IMR-90 (cell line): Measurements from ENCODE around the gene SEC61A1. TPM values are rescaled to one million over a fixed set of nuclear protein-coding genes. Genes with fewer than 3 reads are reported as not detected.

Source experiments
- ATAC-seq: fragments of 200-7000 bp; cut with Tn5 transposase; 2 replicates; pipeline ENCODE4 v1.9.1; 2020; ENCODE audit warnings: low read depth, mild to moderate bottlenecking, moderate library complexity
- BruUV-seq: library from RNA; stranded (reverse); fragments of 400-500 nt; replicated peaks from 2 replicates; lab custom pipeline; 2021; lab: Mats Ljungman, UMichigan
- CTCF ChIA-PET: fragments of 300-600 bp; formaldehyde crosslinking; extraction: SDS; loops from one replicate; lab custom pipeline; 2021; ENCODE audit warnings: antibody characterized with exemption; lab: Yijun Ruan, JAX
- POLR2A ChIA-PET: fragments of 300-600 bp; sonication (Branson Sonifier 250); formaldehyde crosslinking; loops from one replicate; lab custom pipeline; 2022; ENCODE audit warnings: antibody characterized with exemption; ENCODE audit not compliant: unreplicated experiment; lab: Charles Lee
- DNase-seq: peaks from one replicate; pipeline ENCODE4 v3.0.0; 2013
- H2AFZ ChIP-seq: replicated peaks from 2 replicates; pipeline ENCODE3; 2013; ENCODE audit warnings: low read length, mild to moderate bottlenecking; ENCODE audit not compliant: poor library complexity
- H2AK5ac ChIP-seq: 2 replicates; pipeline ENCODE4 v1.6.1; 2013; ENCODE audit warnings: low read depth, low read length, inconsistent platforms
- H2AK9ac ChIP-seq: replicated peaks from 2 replicates; pipeline ENCODE3; 2013; ENCODE audit warnings: mild to moderate bottlenecking, low read depth, low read length, moderate library complexity; ENCODE audit not compliant: poor library complexity
- H2BK120ac ChIP-seq: 2 replicates; pipeline ENCODE4 v1.6.1; 2013; ENCODE audit warnings: low read depth, low read length, inconsistent platforms
- H2BK15ac ChIP-seq: 3 replicates; pipeline ENCODE4 v1.6.1; 2013; ENCODE audit warnings: low read depth, low read length, inconsistent platforms
- H2BK20ac ChIP-seq: 2 replicates; pipeline ENCODE4 v1.6.1; 2013; ENCODE audit warnings: low read depth, mild to moderate bottlenecking, inconsistent platforms, low read length, moderate library complexity
- H2BK5ac ChIP-seq: 2 replicates; pipeline ENCODE4 v1.6.1; 2013; ENCODE audit warnings: mild to moderate bottlenecking, low read depth, low read length, inconsistent platforms; ENCODE audit not compliant: poor library complexity, severe bottlenecking
- H3K14ac ChIP-seq: replicated peaks from 2 replicates; pipeline ENCODE4 v1.6.1; 2013; ENCODE audit warnings: low read depth, low read length, inconsistent platforms
- H3K18ac ChIP-seq: 2 replicates; pipeline ENCODE4 v1.6.1; 2013; ENCODE audit warnings: low read depth, low read length, control low read depth
- H3K23ac ChIP-seq: 2 replicates; pipeline ENCODE4 v1.6.1; 2013; ENCODE audit warnings: low read depth, low read length, inconsistent platforms
- H3K27ac ChIP-seq: 2 replicates; pipeline ENCODE4 v1.5.1; 2013; ENCODE audit warnings: mild to moderate bottlenecking, control low read depth, low read length; ENCODE audit not compliant: insufficient read depth
- H3K27me3 ChIP-seq: 2 replicates; pipeline ENCODE4 v1.6.1; 2013; ENCODE audit warnings: low read length; ENCODE audit not compliant: control insufficient read depth, insufficient read depth
- H3K36me3 ChIP-seq: 2 replicates; pipeline ENCODE4 v1.6.1; 2013; ENCODE audit warnings: low read length, mixed read lengths; ENCODE audit not compliant: control insufficient read depth, insufficient read depth
- H3K4ac ChIP-seq: 2 replicates; pipeline ENCODE4 v1.6.1; 2013; ENCODE audit warnings: low read depth, low read length, inconsistent platforms
- H3K4me1 ChIP-seq: 2 replicates; pipeline ENCODE4 v1.6.1; 2013; ENCODE audit warnings: low read length, mixed read lengths; ENCODE audit not compliant: control insufficient read depth, insufficient read depth
- H3K4me2 ChIP-seq: 2 replicates; pipeline ENCODE4 v1.6.1; 2013; ENCODE audit warnings: low read depth, mild to moderate bottlenecking, control low read depth, low read length, moderate library complexity
- H3K4me3 ChIP-seq: 2 replicates; pipeline ENCODE4 v1.5.1; 2013; ENCODE audit warnings: low read depth, mild to moderate bottlenecking, control low read depth, low read length, moderate library complexity; ENCODE audit not compliant: insufficient read depth
- H3K56ac ChIP-seq: 2 replicates; pipeline ENCODE4 v1.6.1; 2013; ENCODE audit warnings: low read length, inconsistent platforms; ENCODE audit not compliant: insufficient read depth; ENCODE audit errors: extremely low read depth
- H3K79me1 ChIP-seq, 2 experiments: 2 replicates each; pipeline ENCODE4 v1.6.1; 2013; ENCODE audit warnings: low read length in 2 of 2, inconsistent platforms in 1 of 2, low read depth in 1 of 2
- H3K9ac ChIP-seq: 2 replicates; pipeline ENCODE4 v1.6.1; 2013; ENCODE audit warnings: low read depth, low read length, control low read depth
- H3K9me1 ChIP-seq: 2 replicates; pipeline ENCODE4 v1.6.1; 2013; ENCODE audit warnings: low read length, inconsistent platforms; ENCODE audit not compliant: insufficient read depth
- H3K9me3 ChIP-seq: 2 replicates; pipeline ENCODE4 v1.6.1; 2013; ENCODE audit warnings: low read length; ENCODE audit not compliant: control insufficient read depth, insufficient read depth
- H4K20me1 ChIP-seq: 2 replicates; pipeline ENCODE4 v1.6.1; 2013; ENCODE audit warnings: low read length, inconsistent platforms; ENCODE audit not compliant: insufficient read depth
- H4K5ac ChIP-seq: 2 replicates; pipeline ENCODE4 v1.6.1; 2013; ENCODE audit warnings: mild to moderate bottlenecking, low read depth, low read length, control low read depth
- H4K8ac ChIP-seq, 2 experiments: 2 replicates each; pipeline ENCODE4 v1.6.1; 2013; ENCODE audit warnings: low read depth in 2 of 2, low read length in 2 of 2, control low read depth in 1 of 2, inconsistent platforms in 1 of 2
- H4K91ac ChIP-seq: 2 replicates; pipeline ENCODE4 v1.6.1; 2013; ENCODE audit warnings: low read depth, low read length, inconsistent platforms; ENCODE audit not compliant: insufficient read depth
- CHD1 ChIP-seq: IDR thresholded peaks from 2 replicates; pipeline ENCODE4 v1.6.1; 2012; ENCODE audit warnings: low read depth, low read length, improper control_type of control experiment
- FOS ChIP-seq: fragments of 150-350 bp; IDR thresholded peaks from 2 replicates; pipeline ENCODE4 v1.6.1; 2016; ENCODE audit warnings: low read depth, low read length
- MAFK ChIP-seq: IDR thresholded peaks from 2 replicates; pipeline ENCODE4 v1.6.1; 2012; ENCODE audit warnings: low read depth, low read length, improper control_type of control experiment
- MXI1 ChIP-seq: IDR thresholded peaks from 2 replicates; pipeline ENCODE4 v1.6.1; 2012; ENCODE audit warnings: low read depth, mild to moderate bottlenecking, low read length, moderate library complexity, borderline replicate concordance
- NFE2L2 ChIP-seq: fragments of 150-350 bp; IDR thresholded peaks from 2 replicates; pipeline ENCODE4 v1.6.1; 2016; ENCODE audit warnings: low read depth, mild to moderate bottlenecking, low read length
- POLR2A ChIP-seq: IDR thresholded peaks from 2 replicates; pipeline ENCODE4 v1.6.1; 2012; ENCODE audit warnings: mild to moderate bottlenecking, low read depth, low read length
- RCOR1 ChIP-seq: IDR thresholded peaks from 2 replicates; pipeline ENCODE4 v1.6.1; 2012; ENCODE audit warnings: mild to moderate bottlenecking, low read length, improper control_type of control experiment; ENCODE audit not compliant: insufficient replicate concordance
- WGBS, 2 experiments: methylation state at CpG; one replicate each; pipeline versions ENCODE4 v1.1.5 to v1.1.7; 2013; ENCODE audit warnings: missing lambda C conversion rate in 2 of 2; ENCODE audit not compliant: insufficient read length in 1 of 2; ENCODE audit errors: extremely low coverage in 2 of 2; 5-methylcytosine and 5-hydroxymethylcytosine counted together
- dilution Hi-C: fragments of 300-500 bp; cut with HindIII; formaldehyde crosslinking; loops from one replicate; pipeline ENCODE4 v1.14.3; 2018; ENCODE audit warnings: low sequenced_read_pairs; ENCODE audit not compliant: unreplicated experiment
- in situ Hi-C: fragments of 300-500 bp; cut with MboI; formaldehyde crosslinking; loops from 3 replicates; pipeline ENCODE4 v1.14.3; 2019; ENCODE audit warnings: low sequenced_read_pairs, inconsistent platforms, mixed read lengths
- intact Hi-C: fragments of 100-400 bp; cut with micrococcal nuclease; formaldehyde crosslinking; loops from 2 replicates; pipeline ENCODE4 v1.10.0; 2022
- polyA plus RNA-seq, 3 experiments: library from polyadenylated mRNA; depleted of rRNA; stranded (reverse); fragments of >200 nt; gene quantifications; 2 replicates each; pipeline ENCODE4 v1.2.3, GENCODE V29; 2012; ENCODE audit warnings: low replicate concordance in 1 of 3
- total RNA-seq: library from RNA; depleted of rRNA; stranded (reverse); fragments of >200 nt; gene quantifications from 2 replicates; pipeline ENCODE4 v1.2.3, GENCODE V29; 2012
- TF ChIP-seq, protein P1 (sequence below): conservative IDR thresholded peaks from 2 replicates; pipeline ENCODE4 v1.5.1; 2012; ENCODE audit warnings: mild to moderate bottlenecking, low read depth, low read length, improper control_type of control experiment
- TF ChIP-seq, protein P2 (sequence below): fragments of 150-350 bp; IDR thresholded peaks from 2 replicates; pipeline ENCODE4 v1.6.1; 2017; ENCODE audit warnings: mild to moderate bottlenecking, antibody characterized with exemption, low read length, low read depth
- TF ChIP-seq, protein P3 (sequence below): fragments of 150-350 bp; IDR thresholded peaks from 2 replicates; pipeline ENCODE4 v1.6.1; 2016; ENCODE audit warnings: low read depth, mild to moderate bottlenecking, low read length, moderate library complexity, borderline replicate concordance

SEC61A1 gene
- total and polyA plus RNA-seq, 2 of the 4 experiments (the other 2 are of a cell fraction): 377 to 478 TPM

DNA sequence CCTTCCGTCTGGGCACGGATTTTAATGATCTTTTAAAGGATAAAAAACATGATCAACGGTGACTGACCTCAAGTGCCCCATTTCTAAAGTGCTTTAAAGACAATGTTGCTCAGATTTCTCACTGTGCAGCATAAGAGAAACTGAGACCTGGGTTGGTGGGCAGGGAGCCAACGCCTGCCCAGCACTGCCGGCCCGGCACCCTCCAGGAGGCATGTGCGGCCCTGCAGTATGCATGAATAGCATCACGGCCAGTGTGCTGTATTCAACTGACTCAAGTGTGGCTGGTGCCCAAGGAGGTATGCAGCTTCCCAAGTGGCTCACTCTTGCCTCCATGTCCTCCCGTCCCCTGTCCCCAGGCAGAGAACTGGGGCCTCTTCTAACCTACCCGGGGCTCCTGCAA, 30.3 kb downstream of the SEC61A1 start:
- H2AK9ac ChIP-seq: no peak overlapping the region
- no peak overlapping the region for H2AFZ ChIP-seq
- H4K5ac ChIP-seq: no peak overlapping the region
- in situ Hi-C loops (no loop called here), intact Hi-C loops (no loop called here), dilution Hi-C loops (no loop called here)
- peaks cover 0 to 53% of the 10 kb centered on the region in 2 experiments; a peak in 2 of 4 replicates for H3K79me1 ChIP-seq
- no peak overlapping the region for H3K9ac ChIP-seq
- no peak overlapping the region for H2AK5ac ChIP-seq
- H3K9me3 ChIP-seq: no peaks in the 10 kb centered on the region
- no peak overlapping the region for H4K8ac ChIP-seq
- no TSS peak for BruUV-seq
- TF ChIP-seq, protein P1, sequence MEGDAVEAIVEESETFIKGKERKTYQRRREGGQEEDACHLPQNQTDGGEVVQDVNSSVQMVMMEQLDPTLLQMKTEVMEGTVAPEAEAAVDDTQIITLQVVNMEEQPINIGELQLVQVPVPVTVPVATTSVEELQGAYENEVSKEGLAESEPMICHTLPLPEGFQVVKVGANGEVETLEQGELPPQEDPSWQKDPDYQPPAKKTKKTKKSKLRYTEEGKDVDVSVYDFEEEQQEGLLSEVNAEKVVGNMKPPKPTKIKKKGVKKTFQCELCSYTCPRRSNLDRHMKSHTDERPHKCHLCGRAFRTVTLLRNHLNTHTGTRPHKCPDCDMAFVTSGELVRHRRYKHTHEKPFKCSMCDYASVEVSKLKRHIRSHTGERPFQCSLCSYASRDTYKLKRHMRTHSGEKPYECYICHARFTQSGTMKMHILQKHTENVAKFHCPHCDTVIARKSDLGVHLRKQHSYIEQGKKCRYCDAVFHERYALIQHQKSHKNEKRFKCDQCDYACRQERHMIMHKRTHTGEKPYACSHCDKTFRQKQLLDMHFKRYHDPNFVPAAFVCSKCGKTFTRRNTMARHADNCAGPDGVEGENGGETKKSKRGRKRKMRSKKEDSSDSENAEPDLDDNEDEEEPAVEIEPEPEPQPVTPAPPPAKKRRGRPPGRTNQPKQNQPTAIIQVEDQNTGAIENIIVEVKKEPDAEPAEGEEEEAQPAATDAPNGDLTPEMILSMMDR: no peak
- TF ChIP-seq POLR2A: no peak
- no peak for TF ChIP-seq RCOR1
- no peak for TF ChIP-seq NFE2L2
- no peak for TF ChIP-seq FOS
- no peak for TF ChIP-seq CHD1
- TF ChIP-seq MXI1: no peak
- no peak for TF ChIP-seq MAFK
- TF ChIP-seq, protein P2, sequence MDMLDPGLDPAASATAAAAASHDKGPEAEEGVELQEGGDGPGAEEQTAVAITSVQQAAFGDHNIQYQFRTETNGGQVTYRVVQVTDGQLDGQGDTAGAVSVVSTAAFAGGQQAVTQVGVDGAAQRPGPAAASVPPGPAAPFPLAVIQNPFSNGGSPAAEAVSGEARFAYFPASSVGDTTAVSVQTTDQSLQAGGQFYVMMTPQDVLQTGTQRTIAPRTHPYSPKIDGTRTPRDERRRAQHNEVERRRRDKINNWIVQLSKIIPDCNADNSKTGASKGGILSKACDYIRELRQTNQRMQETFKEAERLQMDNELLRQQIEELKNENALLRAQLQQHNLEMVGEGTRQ: no peak
- TF ChIP-seq, protein P3, sequence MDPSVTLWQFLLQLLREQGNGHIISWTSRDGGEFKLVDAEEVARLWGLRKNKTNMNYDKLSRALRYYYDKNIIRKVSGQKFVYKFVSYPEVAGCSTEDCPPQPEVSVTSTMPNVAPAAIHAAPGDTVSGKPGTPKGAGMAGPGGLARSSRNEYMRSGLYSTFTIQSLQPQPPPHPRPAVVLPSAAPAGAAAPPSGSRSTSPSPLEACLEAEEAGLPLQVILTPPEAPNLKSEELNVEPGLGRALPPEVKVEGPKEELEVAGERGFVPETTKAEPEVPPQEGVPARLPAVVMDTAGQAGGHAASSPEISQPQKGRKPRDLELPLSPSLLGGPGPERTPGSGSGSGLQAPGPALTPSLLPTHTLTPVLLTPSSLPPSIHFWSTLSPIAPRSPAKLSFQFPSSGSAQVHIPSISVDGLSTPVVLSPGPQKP: no peak
- H4K20me1 ChIP-seq: peaks cover 19% of the 10 kb centered on the region
- no peak overlapping the region for H2BK15ac ChIP-seq
- H3K4me2 ChIP-seq: no peak overlapping the region
- H3K23ac ChIP-seq: no peak overlapping the region
- H3K4ac ChIP-seq: 0 out of 2 replicates have a peak overlapping the region, but pooled peaks have one; percentile 66
- POLR2A ChIA-PET: no interaction called here
- H2BK20ac ChIP-seq: no peak overlapping the region
- H2BK120ac ChIP-seq: no peak overlapping the region
- H2BK5ac ChIP-seq: no peak overlapping the region
- H3K36me3 ChIP-seq: peaks cover 14% of the 10 kb centered on the region
- no peak overlapping the region for H3K4me3 ChIP-seq
- no peak overlapping the region for H3K14ac ChIP-seq
- H3K27ac ChIP-seq: no peak overlapping the region
- no peak overlapping the region for H3K18ac ChIP-seq
- CTCF ChIA-PET: interaction anchor here (1.8 kb wide), 1 partner anchor 13 kb away, joined by 6 read pairs; no protein-coding TSS in a partner anchor
- WGBS, 2 experiments: 100% methylated on average over 2 of the region's 10 CpGs; no CpG with 5 or more reads in 1 of the 2 experiments
- no peak overlapping the region for H4K91ac ChIP-seq
- H3K56ac ChIP-seq: no peak overlapping the region
- peaks cover 35% of the 10 kb centered on the region for H3K9me1 ChIP-seq
- no peaks in the 10 kb centered on the region for H3K27me3 ChIP-seq
- DNase-seq (no peak), ATAC-seq (no peak)
- peaks cover 30% of the 10 kb centered on the region for H3K4me1 ChIP-seq
